Measurements from ENCODE around the gene FYN. TPM values are rescaled to one million over a fixed set of nuclear protein-coding genes. Genes with fewer than 3 reads are reported as not detected.

The FYN gene
- total and polyA plus RNA-seq, 2 of the 13 experiments (the other 11 are each of a cell fraction or from before 2014, with no cell fraction given), result 15.5 to 24.6 TPM

- no peak for DNase-seq (ENCODE audit: low spot score)
- no peak overlapping the region for H2AFZ ChIP-seq (ENCODE audit: low read length)
- no peak overlapping the region for H3K4me2 ChIP-seq (ENCODE audit: low read depth, low read length)
- no peak for ATAC-seq
- H4K20me1 ChIP-seq (ENCODE audit: insufficient read depth, low read length), result no peaks in the 10 kb centered on the region
- no TSS peak for BruUV-seq (replicated peaks)
- no peak for FAIRE-seq
- ChIA-PET CTCF (ENCODE audit: low intra/inter-chr PET ratio, low total read pairs) (no interaction called here), POLR2A (no interaction called here)
- H3K27ac ChIP-seq (ENCODE audit: extremely low read length, insufficient read depth, low read length), result no peak overlapping the region
- no peak for TF ChIP-seq SOX13 (IDR thresholded peaks at IDR 0.05)
- 0 out of 4 replicates have a peak, but pooled peaks of 1 of the 2 experiments have one; percentile 11 for TF ChIP-seq SOX13 (CRISPR knock-in tag; conservative IDR thresholded peaks at IDR 0.05 in 1 of 2, IDR thresholded peaks at IDR 0.05 in 1 of 2)
- no peak for TF ChIP-seq MTA1 (CRISPR knock-in tag; IDR thresholded peaks at IDR 0.05; ENCODE audit: borderline replicate concordance)
- no peaks in the 10 kb centered on the region for H3K9me3 ChIP-seq (ENCODE audit: low read length)
- no peaks in the 10 kb centered on the region for H3K4me1 ChIP-seq (ENCODE audit: insufficient read depth, low read length)
- no peaks in the 10 kb centered on the region for H3K27me3 ChIP-seq (ENCODE audit: control insufficient read depth in 1 of 2, insufficient read depth in 2 of 2, low read length in 2 of 2)
- no peaks in the 10 kb centered on the region for H3K79me2 ChIP-seq (ENCODE audit: insufficient read depth, low read length)
- in situ Hi-C loops (cut with HindIII; ENCODE audit: extremely low pct_ligation_motif_present, low pct_unique_long_range_greater_than_20kb) (no loop called here), intact Hi-C loops (cut with micrococcal nuclease; ENCODE audit: unreplicated experiment) (no loop called here)
- no peak overlapping the region for H3K9ac ChIP-seq (ENCODE audit: insufficient read depth, low read depth, low read length)
- H3K36me3 ChIP-seq (replicated peaks in 1 of 2; ENCODE audit: control insufficient read depth in 1 of 2, insufficient read depth in 2 of 2, low read length in 2 of 2), result 0 out of 5 replicates have a peak, but pooled peaks cover 0 to 3% of the 10 kb centered on the region in 2 experiments
- WGBS (ENCODE audit: low lambda C conversion rate), result 61% methylated on average over 5 of the region's 5 CpGs
- H3K4me3 ChIP-seq (replicated peaks in 1 of 3; ENCODE audit: insufficient read depth in 1 of 3, low read depth in 2 of 3, low read length in 3 of 3), result no peak overlapping the region
Measured at GRCh38 chr6:111767752-111768430, 105.4 kb downstream of the FYN start.

- H3K36me3 ChIP-seq (replicated peaks in 1 of 2; ENCODE audit: control insufficient read depth in 1 of 2, insufficient read depth in 2 of 2, low read length in 2 of 2), result no peaks in the 10 kb centered on the region
- no peak overlapping the region for H2AFZ ChIP-seq (ENCODE audit: low read length)
- POLR2A ChIA-PET, result no interaction called here
- DNase-seq (ENCODE audit: low spot score) (no peak), ATAC-seq (no peak), FAIRE-seq (no peak)
- CTCF ChIA-PET (ENCODE audit: low intra/inter-chr PET ratio, low total read pairs), result no interaction called here
- WGBS (ENCODE audit: low lambda C conversion rate), result 77% methylated on average over 5 of the region's 5 CpGs
- H4K20me1 ChIP-seq (ENCODE audit: insufficient read depth, low read length), result no peaks in the 10 kb centered on the region
- H3K4me1 ChIP-seq (ENCODE audit: insufficient read depth, low read length), result no peaks in the 10 kb centered on the region
- intact Hi-C loops (cut with micrococcal nuclease; ENCODE audit: unreplicated experiment), result no loop called here
- no peaks in the 10 kb centered on the region for H3K9me3 ChIP-seq (ENCODE audit: low read length)
- no peak overlapping the region for H3K27ac ChIP-seq (ENCODE audit: extremely low read length, insufficient read depth, low read length)
- no peak overlapping the region for H3K9ac ChIP-seq (ENCODE audit: insufficient read depth, low read depth, low read length)
- H3K27me3 ChIP-seq (ENCODE audit: control insufficient read depth in 1 of 2, insufficient read depth in 2 of 2, low read length in 2 of 2), result no peaks in the 10 kb centered on the region
- BruUV-seq (replicated peaks), result no TSS peak
- no peak overlapping the region for H3K4me3 ChIP-seq (replicated peaks in 1 of 3; ENCODE audit: insufficient read depth in 1 of 3, low read depth in 2 of 3, low read length in 3 of 3)
- TF ChIP-seq ZNF609 (CRISPR knock-in tag; IDR thresholded peaks at IDR 0.05; ENCODE audit: borderline replicate concordance) (no peak), NR2F6 (IDR thresholded peaks at IDR 0.05) (no peak), NR2F6 (CRISPR knock-in tag; IDR thresholded peaks at IDR 0.05) (no peak), ZNF687 (CRISPR knock-in tag; IDR thresholded peaks at IDR 0.05) (no peak), ZNF207 (IDR thresholded peaks at IDR 0.05; ENCODE audit: borderline replicate concordance) (no peak)
- H3K4me2 ChIP-seq (ENCODE audit: low read depth, low read length), result no peak overlapping the region
- in situ Hi-C loops (cut with HindIII; ENCODE audit: extremely low pct_ligation_motif_present, low pct_unique_long_range_greater_than_20kb), result no loop called here
- no peaks in the 10 kb centered on the region for H3K79me2 ChIP-seq (ENCODE audit: insufficient read depth, low read length)
Measured at GRCh38 chr6:111766201-111766857, 106.9 kb downstream of the FYN start.

Measured in HepG2 (cell line).